Fibroblast of pulmonary artery (primary cell): ENCODE data around the gene SLCO3A1.
"Not testable (repeated sequence)": the region's sequence is repeated elsewhere in the genome, so short reads cannot be mapped to it uniquely, and the experiment has no call there.

Source experiments
- DNase-seq: peaks from one replicate; pipeline ENCODE4 v3.0.0-alpha.2; 2010; ENCODE audit warnings: low read depth
- H3K4me3 ChIP-seq: replicated peaks from 2 replicates; pipeline ENCODE4 v1.5.1; 2011; ENCODE audit warnings: low read depth, mild to moderate bottlenecking, control low read depth, low read length, moderate library complexity
- TF ChIP-seq, protein P1 (sequence below): IDR thresholded peaks from 2 replicates; pipeline ENCODE4 v1.5.1; 2011; ENCODE audit warnings: mild to moderate bottlenecking, control low read depth, low read length, inconsistent platforms; ENCODE audit errors: missing control alignments

SLCO3A1 gene

DNA sequence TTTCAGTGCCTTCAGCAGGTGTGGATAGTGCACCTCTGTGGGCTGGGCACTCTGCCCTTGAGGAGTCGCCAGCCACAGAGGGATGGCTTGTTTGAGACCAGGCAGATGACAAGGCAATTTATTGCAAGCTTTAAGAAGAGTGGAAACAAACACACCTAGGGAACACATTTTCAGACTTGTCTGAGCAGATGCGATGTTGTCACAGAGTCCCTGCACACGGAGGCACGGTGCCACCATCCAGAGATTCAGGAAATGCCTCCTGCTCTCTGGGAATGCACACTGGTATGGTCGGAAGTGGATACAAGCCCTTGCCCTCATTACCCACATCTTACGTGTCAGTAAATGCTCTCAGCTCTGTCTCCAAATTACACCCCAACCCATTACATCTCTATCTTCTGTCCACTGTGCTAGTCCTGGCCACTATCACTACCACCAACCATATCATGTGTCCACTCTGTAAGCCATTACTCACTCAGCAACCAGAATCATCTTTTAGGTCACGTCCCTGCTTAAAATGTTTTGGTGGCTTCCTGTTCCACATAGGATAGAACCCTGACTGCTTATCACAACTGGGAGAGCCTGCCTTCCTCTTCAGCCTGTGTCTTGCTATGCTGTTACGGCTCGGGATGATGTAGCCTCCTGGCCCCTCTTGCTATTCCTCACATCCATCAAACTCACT lies 196.9 kb downstream of the SLCO3A1 start:
- H3K4me3 ChIP-seq, result no peak overlapping the region
- no peak for DNase-seq
- TF ChIP-seq, protein P1, sequence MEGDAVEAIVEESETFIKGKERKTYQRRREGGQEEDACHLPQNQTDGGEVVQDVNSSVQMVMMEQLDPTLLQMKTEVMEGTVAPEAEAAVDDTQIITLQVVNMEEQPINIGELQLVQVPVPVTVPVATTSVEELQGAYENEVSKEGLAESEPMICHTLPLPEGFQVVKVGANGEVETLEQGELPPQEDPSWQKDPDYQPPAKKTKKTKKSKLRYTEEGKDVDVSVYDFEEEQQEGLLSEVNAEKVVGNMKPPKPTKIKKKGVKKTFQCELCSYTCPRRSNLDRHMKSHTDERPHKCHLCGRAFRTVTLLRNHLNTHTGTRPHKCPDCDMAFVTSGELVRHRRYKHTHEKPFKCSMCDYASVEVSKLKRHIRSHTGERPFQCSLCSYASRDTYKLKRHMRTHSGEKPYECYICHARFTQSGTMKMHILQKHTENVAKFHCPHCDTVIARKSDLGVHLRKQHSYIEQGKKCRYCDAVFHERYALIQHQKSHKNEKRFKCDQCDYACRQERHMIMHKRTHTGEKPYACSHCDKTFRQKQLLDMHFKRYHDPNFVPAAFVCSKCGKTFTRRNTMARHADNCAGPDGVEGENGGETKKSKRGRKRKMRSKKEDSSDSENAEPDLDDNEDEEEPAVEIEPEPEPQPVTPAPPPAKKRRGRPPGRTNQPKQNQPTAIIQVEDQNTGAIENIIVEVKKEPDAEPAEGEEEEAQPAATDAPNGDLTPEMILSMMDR, result no peak

DNA sequence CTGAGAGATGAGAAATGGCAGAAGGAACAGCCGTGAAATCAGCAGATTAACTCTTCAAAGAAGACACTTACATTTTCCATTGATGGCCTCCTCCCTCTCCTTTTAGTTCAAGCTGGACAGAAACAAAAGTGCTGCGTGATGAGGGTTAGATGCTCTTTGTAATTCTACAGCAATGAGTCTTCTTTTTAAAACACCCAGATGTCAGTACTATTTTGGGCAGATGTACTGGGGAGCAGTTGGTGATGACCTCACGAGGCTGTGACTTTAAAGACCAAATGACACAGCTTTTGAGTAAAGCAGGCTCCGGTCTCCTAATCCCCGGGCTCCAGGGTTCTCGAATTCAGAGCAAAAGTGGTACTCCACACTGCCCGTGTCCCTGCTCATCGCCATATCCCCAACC lies 198.2 kb downstream of the SLCO3A1 start:
- no peak for DNase-seq
- TF ChIP-seq, protein P1, result no peak
- H3K4me3 ChIP-seq, result no peak overlapping the region

DNA sequence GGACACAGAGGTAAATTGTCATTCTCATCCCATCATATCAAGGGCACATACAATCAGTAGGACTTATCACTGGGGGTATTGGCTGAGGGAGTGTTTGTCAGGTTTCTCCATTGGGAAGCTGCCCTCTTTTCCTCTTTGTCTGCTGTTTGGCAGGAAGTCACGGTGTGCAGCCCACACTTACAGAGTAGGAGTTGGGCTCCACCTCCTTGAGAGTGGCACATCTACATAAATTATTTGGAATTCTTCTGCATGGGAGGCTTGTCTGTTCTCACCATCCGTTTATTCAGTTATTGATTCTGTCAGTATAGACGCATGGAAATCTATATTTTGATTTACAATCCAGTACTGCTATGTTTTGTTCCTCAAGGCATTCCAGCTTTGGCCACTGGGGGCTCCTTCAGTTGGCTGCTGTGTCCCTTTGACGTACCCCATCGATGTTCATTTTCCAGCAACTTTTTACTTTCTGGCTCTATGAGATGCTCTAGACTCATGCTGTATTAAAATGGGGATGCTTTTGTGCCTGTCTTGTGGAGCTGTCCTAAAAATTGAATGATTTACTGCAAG lies 200.3 kb downstream of the SLCO3A1 start:
- no peak for DNase-seq
- TF ChIP-seq, protein P1, result peak; percentile 53
- H3K4me3 ChIP-seq, result no peak overlapping the region

DNA sequence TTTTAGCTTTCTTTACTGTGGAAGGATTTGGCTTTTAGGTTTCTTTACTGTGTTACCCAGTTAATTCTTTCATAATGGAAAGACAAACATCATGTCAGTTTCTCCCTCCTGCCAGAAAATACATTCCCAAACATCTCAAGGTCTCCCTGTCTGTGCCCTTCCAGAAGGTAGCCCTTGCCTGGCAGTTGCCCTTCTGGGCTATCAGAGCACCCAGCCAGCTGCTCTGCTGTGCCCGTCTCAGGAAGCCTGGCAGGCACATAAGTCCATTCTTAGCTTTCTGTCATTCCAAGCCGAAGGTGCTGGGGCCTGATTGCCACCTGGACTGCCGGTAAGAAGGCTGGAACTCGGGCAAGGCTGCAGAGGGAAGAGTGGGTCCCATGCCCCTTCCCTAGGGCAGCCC lies 203.4 kb downstream of the SLCO3A1 start:
- H3K4me3 ChIP-seq, result no peak overlapping the region
- TF ChIP-seq, protein P1, result no peak
- no peak for DNase-seq

DNA sequence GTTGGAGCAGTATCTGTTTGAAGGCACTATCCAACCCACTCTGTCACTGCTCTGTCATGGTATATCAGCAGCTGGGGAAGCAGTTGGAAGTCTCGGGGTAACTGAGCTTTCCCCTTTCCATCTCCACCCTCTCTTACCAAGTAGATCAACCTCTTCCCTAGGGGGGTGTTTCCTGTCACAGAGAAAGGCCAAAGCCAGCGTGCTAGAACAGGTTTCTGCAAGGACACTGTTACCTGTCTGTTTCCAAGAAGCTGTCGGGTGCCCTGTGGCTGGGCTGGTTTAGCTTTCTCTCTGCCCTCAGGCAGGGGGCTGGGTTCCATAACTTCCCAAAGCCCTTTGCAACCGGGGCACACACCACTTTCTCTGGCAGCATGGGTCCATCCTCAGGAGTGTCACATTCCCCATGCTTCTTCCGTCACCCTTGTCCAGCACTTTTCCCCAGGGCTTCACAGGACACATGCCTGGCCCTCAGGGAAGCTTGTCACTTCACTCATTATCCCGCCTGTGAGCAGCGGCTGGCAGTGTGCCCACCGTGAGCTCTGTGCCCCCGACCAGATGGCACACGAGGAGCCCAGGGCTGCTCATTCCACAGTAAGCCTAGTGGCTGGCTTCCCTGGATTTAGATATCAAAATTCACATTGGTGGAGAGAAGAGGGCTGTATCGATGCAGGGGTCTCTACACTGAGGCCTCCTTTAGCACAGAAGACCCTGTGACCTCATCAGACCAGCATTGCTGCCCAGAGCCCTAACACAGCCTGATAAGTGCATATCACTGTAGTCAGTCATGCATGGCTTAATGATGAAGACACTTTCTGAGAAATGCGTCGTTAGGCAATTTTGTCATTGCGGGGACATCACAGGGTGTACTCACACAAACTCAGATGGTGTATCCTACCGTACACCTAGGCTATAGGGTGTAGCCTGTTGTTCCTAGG lies 205.8 kb downstream of the SLCO3A1 start:
- DNase-seq, result no peak
- TF ChIP-seq, protein P1, result no peak

DNA sequence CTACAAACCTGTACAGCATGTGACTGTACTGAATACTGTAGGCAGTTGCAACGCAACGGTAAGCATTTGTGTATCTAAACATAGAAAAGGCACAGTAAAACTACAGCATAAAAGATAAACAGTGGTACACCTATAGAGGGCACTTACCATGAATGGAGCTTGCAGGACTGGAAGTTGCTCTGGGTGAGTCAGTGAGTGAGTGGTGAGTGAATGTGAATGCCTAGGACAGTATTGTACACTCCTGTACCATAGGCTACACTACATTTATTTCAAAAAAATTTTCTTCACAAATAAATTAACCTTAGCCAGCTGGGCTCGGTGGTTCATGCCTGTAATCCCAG lies 206.4 kb downstream of the SLCO3A1 start:
- H3K4me3 ChIP-seq, DNase-seq: not testable (repeated sequence)

More for the DNA sequence above, 205.8 kb downstream of the SLCO3A1 start:
- no peak overlapping the region for H3K4me3 ChIP-seq

DNA sequence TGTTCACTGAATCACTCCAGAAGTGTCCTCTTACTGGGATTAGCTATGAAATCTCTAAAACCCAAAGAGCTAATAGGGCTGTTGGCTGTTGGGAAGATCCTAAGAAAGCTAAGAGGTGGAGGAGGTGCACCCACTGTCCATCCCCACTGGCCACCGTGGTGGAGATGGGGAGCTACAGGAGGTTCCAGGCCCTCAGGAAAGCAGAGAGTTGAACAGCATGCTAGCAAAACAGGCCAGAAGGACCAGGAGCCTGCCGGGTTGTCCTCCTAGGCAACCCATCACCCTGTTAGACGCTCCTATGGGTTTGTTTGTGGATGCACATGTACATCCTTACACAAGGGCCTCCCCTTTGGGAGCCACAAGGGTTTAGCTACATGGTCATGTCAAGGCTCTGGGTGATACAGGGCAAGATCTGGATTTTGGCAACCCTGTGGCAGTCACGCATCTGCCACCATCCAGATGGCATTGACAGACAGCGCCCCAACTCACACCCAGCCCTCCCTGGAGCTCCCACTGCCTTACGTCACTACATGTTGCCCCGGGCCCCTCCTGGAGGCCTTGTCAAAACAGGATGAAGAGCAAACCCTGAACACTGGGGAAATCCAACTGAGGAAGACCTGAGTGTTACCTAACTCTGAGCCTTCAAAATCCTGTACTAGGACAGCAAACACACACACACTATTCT lies 208.1 kb downstream of the SLCO3A1 start:
- TF ChIP-seq, protein P1, result no peak
- no peak for DNase-seq
- H3K4me3 ChIP-seq, result no peak overlapping the region
